Measurements from ENCODE around the gene PC.
"Not testable (repeated sequence)": the region's sequence is repeated elsewhere in the genome, so short reads cannot be mapped to it uniquely, and the experiment has no call there.

The PC gene

DNA sequence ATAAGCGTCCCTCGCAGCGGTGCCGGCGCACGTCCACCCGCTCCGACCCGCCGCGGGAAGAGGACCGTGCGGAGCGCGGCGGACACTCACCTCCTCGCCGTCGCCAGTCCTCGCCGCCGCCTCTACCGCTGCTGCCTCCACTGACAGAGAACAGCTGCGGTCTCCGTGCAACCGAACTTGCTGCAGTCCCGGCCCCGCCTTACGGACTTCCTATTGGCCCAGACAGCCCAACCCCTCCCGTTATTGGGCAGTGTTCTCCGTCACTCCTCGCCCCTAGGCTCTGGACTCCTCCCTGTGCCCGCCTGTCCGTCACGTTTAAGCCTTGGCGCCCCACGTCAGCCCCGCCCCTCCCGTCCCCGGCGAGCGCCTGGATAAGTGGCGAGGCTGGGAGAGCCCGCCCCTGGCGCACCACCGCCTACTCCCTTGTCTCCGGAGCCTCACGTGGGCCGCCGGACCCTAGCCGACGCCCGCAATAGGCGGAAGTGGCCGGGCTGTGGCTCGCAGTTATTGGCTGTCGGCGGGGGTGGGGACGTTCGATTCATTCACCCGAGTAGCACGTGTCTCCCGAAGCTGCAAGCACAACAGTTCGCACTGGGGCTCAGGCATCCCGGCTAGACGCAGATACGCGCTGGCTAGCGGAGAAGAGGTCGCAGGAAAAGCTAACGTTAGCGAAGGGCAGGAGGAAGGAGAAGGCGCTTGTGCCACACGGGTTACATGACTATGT, at the start of gene PC:
Gene PC (minus strand): TSS at position 152 of the 724 bp plus-strand sequence. CDS start 86,224 bp downstream, outside the sequence.
- DNase-seq, result peak; percentile 93

GRCh38 chr11:67007126-67007525, 48.9 kb upstream of the PC start:
- DNase-seq, result no peak

- peak; percentile 53 for DNase-seq
Measured at GRCh38 chr11:67006029-67006884, 48.1 kb upstream of the PC start.

DNA sequence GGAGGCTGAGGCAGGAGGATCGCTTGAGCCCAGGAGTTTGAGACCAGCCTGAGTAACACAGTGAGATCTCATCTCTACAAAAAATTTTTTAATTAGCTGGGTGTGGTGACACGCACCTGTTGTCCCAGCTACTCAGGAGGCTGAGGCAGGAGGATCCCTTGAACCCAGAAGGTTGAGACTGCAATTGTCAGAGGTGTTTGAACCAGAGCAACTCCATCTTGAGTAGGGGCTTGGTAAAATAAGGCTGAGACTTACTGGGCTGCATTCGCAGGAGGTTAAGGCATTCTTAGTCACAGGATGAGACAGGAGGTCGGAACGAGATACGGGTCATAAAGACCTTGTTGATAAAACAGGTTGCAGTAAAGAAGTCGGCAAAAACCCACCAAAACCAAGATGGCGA, 47.0 kb upstream of the PC start:
- not testable (repeated sequence) for DNase-seq

DNA sequence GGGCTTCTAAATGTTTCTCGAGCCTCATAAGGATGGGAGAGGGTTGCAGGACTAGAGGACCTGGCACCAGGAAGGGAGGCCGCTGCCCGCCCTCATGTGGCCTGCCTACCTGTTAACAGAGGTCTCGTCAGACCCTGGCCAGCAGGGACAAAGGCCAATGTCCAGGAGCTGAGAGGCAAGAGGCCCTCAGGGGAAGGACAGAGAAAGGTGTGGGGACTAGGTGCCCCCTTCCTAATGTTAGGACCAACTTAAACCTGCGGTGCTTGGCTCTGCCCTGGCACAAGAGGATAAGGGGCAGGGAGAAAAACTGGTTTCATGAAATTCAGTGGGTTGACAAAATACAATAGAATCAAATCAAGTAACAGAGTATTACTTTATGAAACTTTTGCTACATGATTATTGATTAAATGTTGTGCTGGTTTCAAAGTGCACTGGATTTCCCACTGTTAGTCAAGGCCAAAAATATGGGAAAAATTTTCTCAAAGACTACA, 44.8 kb upstream of the PC start:
- no peak for DNase-seq

DNA sequence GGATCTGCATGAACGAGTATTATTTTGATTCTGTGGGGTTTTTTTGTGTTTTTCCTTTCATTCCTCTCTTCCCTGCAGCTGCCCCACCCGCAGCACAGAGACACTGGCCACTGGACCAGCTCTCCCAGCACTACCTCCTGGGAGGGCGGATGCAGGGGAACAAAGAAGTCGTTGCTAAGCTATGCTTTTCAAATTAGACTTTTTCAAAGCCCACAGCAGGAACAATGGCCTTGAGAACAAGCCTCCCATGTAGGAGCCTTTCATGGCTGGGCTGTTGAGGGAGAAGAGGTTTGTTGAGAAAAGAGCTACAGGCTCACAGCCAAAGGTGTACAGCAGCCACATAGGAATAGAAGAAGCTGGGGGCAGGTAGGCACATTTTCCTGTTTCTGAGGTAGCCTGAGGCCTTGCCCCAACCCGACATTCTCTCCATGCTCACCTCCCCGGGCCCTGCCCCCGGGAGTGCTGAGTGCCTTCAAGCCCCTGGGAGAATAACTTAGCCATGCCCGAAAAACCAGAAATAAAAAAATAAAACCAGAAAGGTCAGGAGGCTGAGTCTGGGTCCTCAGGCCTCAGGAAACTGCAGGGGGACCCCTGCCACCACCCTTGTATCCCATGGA, 44.2 kb upstream of the PC start:
- DNase-seq, result no peak

GRCh38 chr11:67001332-67001731, 43.1 kb upstream of the PC start:
- DNase-seq, result no peak

GRCh38 chr11:66999555-66999954, 41.4 kb upstream of the PC start:
- no peak for DNase-seq

DNA sequence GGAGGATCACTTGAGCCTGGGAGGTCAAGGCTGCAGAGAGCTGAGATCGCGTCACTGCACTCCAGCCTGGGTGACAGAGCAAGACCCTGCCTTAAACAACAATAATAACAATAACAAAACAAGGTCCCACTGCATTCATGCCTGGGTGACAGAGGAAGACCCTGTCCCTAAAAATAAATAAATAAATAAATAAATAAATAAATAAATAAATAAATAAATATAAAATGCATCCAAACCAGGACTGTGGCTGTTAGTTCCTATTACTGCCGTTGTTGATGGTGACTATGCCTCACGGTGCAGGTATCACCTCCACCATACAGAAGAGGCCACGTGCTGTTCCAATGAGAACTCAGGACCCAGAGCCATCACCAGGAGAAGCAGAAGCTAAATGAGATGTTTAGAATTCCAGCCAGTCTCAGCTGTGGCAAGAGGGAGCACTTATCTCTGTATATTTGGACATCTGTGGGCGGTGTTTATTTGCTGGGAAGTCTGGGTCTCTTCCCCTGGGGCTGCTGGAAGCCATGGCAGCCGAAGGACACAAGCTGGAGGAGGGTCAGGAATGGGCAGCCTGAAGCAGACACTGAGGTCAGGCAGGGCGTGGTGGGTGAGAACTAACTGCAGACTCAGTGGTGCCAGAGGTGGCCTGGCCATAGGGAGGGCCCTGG, 38.6 kb upstream of the PC start:
- DNase-seq, result no peak

DNA sequence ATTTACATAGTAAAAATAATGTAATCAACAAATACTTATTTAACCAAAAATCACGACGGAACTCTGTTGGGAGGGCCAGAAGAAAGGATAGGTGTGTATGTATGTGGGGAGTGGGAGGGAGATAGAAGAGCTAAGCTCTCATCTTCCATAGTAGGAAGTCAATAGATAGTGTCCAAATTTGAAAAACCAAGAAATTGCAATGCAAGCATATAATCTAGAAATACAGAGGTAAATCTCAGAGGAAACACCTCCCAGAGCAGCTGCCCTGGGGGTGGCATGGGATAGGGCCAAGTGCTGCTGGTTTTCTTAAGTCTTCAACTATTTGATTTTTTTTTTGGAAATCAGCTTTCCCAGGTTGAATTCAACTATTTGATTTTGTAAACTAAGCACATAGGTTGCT, 33.9 kb upstream of the PC start:
- no peak for DNase-seq

DNA sequence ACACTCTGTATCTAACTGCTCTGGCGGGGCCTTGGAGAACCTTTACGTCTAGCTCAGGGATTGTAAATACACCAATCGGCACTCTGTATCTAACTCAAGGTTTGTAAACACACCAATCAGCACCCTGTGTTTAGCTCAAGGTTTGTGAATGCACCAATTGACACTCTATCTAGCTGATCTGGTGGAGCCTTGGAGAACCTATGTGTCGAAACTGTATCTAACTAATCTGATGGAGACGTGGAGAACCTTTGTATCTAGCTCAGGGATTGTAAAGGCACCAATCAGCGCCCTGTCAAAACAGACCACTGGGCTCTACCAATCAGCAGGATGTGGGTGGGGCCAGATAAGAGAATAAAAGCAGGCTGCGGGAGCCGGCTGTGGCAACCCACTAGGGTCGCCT, 31.2 kb upstream of the PC start:
- not testable (repeated sequence) for DNase-seq

- DNase-seq, result not testable (repeated sequence)
Measured at GRCh38 chr11:66988741-66989140, 30.6 kb upstream of the PC start.

DNA sequence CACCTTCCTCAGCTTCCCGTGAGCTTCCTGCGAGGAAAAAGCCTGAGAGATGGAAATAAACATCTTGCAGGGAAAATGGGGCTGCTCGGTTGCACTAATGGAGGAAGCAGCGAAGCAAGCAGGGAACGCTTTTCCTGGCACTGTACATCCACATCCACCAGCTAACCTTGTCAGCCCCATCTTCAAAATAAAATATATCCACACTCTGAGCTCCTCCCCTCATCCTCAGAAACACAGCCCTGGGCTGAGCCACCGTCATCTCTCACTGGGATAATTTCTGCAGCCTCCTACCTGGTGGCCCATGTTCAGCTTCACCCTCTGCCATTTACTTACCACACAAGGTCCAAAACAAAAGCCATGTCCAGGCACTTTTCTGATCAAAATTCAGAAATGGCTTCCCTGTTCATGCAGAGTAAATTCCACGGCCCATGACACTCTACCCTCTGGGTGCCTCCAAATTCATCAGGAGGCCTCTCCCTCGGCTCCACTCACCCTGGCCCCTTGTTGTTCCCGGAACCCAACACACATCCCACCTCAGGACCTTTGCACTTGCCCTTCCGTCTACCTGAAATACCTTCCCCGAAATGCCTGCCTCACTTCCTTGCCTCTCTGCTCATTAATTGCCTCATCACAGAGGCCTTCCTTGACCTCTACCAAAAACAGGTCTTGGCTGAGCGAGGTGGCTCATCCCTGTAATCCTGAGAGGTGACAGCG, 29.9 kb upstream of the PC start:
- no peak for DNase-seq

GRCh38 chr11:66987158-66987620, 29.0 kb upstream of the PC start:
- no peak for DNase-seq

DNA sequence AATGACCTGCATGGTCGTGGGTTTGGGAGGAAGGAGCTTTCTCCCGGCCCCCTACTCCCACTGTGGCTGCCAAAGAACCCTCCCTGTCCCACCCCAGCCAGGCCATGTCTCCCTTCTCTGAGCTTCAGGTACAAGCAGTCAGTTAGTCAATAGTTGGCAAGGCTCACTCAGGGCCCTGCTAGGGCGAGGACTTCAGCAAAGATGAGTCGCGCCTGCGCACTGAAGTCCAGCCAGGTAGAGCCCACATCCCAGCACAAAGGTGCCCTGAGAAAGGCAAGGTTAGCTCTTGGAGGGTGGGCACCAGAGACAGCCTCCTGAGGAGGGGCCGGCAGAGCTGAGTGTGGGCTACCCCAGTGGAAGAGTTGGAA, 28.0 kb upstream of the PC start:
- DNase-seq, result no peak

GRCh38 chr11:66985508-66986177, 27.5 kb upstream of the PC start:
- no peak for DNase-seq

DNA sequence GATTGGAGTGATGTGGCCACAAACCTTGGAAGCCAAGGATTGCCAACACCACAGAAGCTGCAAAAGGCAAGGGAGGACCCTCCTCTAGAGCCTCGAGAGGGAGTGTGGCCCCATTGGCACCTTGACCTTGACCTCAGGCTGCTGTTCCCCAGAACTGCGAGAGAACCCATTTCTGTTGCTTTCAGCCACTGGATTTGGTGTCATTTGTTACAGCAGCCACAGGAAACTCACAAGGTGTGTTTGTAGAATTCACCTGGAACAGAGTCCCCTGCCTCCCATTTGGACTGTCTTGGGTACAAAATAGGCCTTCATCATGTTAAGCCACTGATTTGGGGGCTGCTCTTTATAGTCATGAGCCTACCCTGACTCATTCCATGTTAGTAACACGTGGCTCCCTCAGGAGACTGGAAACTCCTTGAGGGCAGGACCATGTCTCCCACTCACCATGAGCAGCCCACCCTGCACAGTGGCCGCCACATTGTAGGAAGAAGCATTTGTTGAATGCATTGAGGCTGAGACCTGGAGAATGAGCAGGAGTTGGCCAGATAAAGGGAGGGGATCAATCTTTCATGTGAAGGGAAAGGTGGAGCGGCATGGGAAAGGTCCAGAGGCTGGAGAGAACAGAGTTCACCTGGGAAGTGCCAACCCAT, 25.2 kb upstream of the PC start:
- DNase-seq, result no peak

DNA sequence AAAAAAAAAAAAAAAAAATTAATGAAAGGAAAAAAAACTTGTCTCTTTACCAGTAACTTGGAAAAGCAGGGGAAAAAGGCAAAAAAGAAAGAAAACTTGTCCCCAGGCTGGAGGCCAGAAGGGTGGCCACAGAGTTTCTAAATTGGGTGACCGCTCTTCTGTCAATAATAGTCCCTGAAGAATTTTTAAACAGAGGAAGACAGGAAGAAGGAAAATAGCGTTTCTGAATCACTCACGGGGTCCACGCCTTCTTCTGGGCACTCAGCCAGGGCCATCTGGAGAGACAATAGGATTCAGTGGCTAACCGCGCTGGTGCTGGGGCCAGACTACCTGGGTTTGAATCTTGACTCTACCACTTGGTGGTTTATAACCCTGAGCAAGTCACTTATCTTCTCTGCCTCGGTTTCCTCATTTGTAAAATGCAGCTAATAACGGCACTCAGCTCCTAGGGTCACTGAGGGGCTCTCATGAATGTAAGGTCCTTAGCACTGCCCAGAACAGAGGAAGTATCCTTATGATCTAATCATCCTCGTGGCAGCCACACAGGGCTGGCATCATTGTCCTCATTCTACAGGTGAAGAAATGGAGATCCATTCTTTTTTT, 23.9 kb upstream of the PC start:
- DNase-seq, result no peak

DNA sequence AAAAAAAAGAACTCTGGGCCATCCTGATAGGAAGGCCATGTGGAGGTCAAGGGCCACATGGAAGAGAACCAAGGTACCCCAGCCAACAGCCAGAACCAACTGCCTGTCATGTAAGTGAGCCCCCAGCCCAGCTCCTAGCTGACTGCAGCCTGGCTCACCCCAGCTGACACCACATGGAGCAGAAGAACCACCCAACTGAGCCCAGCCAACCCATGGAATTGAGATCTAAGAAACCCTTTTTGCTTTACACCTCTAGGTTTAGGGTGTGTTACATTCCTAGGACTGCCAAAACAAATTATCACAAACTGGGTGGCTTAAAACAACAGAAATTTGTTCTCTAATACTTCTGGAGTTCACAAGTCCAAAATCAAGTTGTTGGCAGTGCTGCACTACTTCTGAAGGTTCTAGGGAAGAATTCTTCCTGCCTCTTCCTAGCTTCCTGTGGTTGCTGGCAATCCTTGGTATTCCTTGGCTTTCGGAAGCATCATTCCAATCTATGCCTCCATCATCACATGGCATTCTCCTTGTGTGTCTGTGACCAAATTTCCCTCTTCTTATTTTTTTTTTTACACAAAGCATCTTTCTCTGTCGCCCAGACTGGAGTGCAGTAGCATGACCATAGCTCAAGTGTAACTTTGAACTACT, 21.3 kb upstream of the PC start:
- no peak for DNase-seq

DNA sequence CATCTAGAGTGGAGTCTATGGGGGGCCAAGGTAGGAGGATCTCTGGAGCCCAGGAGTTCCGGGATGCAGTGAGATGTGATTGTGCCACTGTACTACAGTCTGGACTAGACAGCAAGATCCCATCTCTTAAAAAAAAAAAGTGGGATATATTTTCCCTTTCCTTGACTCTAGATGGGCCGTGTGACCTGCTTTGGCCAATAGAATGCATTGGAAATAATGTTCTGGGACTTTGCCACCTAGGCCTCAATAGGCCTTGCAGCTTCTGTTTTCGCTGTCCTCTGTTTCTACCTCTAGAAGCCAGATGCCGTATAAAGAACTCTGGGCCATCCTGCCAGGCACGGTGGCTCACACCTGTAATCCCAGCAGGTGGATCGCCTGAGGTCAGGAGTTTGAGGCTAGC, 20.5 kb upstream of the PC start:
- no peak for DNase-seq

All from activated CD4-positive, CD25-positive, alpha-beta regulatory T cell treated with anti-CD3 and anti-CD28 coated beads, Interleukin-2, amount 50 U/mL, for 72 hours (primary cell).